Retinal pigment epithelial cell (primary cell): ENCODE results near the gene SAP30BP.

Experiments
- DNase-seq: peaks from one replicate; pipeline ENCODE4 v3.0.0-alpha.2; 2010; ENCODE audit warnings: low read depth
- H3K4me3 ChIP-seq: 2 replicates; pipeline ENCODE4 v1.5.1; 2011; ENCODE audit warnings: mild to moderate bottlenecking, low read length, control low read depth, moderate library complexity
- CTCF ChIP-seq: conservative IDR thresholded peaks from 2 replicates; pipeline ENCODE4 v1.5.1; 2011; ENCODE audit warnings: low read depth, low read length, control low read depth, inconsistent platforms

SAP30BP gene

DNA sequence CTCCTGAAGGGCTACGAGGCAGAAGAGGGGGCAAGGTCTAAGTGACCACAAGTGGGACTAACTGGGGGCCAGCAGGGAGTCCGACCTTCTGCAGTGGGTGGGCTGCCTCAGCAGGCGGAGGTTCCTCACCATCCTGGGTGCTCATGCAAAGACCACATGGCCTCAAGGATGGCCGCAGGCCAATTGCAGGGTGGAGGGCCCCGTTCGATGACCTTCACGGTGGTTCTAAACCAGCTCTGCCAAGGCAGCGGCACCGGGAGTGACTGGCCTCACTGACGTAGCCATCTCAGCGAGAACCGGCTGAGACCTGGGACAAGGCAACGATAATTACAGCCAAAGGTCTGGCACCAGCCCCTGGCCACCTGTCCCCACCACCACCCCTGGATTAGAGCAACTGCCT lies 28.2 kb upstream of the SAP30BP start:
- no peak for TF ChIP-seq CTCF
- H3K4me3 ChIP-seq: no peak overlapping the region
- DNase-seq: no peak

GRCh38 chr17:75639327-75639726 lies 27.8 kb upstream of the SAP30BP start:
- no peak for DNase-seq
- H3K4me3 ChIP-seq: no peak overlapping the region
- TF ChIP-seq CTCF: no peak

- TF ChIP-seq CTCF: no peak
- no peak overlapping the region for H3K4me3 ChIP-seq
- DNase-seq: no peak
These were observed 27.2 kb upstream of the SAP30BP start for GRCh38 chr17:75639771-75640555.

DNA sequence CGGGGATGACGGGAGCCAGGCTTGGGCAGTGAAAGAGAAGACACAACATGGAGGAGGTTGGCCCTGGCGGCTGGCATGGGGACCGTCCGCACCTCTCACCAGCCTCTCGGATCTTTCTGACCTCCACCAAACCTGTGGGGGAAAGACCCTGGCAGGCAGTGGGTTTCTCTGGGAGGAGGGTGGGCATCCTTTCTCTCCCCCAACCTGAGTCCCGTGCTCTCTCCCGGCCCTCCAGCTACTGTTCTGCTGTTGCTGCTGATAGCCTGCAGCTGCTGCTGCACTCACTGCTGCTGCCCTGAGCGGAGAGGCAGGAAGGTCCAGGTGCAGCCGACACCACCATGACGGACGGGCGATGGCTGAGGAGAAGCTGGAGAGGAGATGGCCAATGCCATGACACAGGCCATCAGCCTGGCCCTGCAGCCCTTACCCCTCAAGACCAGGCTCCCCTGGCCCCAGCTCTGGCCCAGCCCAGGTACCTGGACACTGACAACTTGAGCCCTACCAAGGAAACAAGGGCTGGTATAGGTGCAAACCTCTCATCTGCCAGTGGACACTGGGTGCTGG lies 26.5 kb upstream of the SAP30BP start:
- no peak for TF ChIP-seq CTCF
- no peak for DNase-seq
- H3K4me3 ChIP-seq: no peak overlapping the region

GRCh38 chr17:75641343-75641742 lies 25.8 kb upstream of the SAP30BP start:
- no peak for DNase-seq
- H3K4me3 ChIP-seq: no peak overlapping the region
- TF ChIP-seq CTCF: no peak

- H3K4me3 ChIP-seq: no peak overlapping the region
- no peak for DNase-seq
- no peak for TF ChIP-seq CTCF
These were observed 24.9 kb upstream of the SAP30BP start for GRCh38 chr17:75642182-75642783.
